Cardiac fibroblast (primary cell): ENCODE results near the gene CLSTN2.
A peak's percentile ranks its signal among the peaks of the same experiment; 100 is the strongest.

ENCODE experiments used
- DNase-seq, 2 donors: peaks; one replicate each; pipeline versions ENCODE4 v3.0.0 to v3.0.0-alpha.2; 2010; ENCODE audit warnings: low read depth in 2 of 2
- H3K4me3 ChIP-seq, 2 donors: replicated peaks in 1 of 2; 1 replicate in 1 of 2; 2 replicates in 1 of 2; pipeline ENCODE4 v1.5.1; 2011; ENCODE audit warnings: low read depth in 2 of 2, low read length in 2 of 2, mild to moderate bottlenecking in 2 of 2, moderate library complexity in 1 of 2
- TF ChIP-seq, protein P1 (sequence below): IDR thresholded peaks from one replicate; pipeline ENCODE4 v1.5.1; 2011; ENCODE audit warnings: low read depth, mild to moderate bottlenecking, low read length, inconsistent platforms

The CLSTN2 gene

DNA sequence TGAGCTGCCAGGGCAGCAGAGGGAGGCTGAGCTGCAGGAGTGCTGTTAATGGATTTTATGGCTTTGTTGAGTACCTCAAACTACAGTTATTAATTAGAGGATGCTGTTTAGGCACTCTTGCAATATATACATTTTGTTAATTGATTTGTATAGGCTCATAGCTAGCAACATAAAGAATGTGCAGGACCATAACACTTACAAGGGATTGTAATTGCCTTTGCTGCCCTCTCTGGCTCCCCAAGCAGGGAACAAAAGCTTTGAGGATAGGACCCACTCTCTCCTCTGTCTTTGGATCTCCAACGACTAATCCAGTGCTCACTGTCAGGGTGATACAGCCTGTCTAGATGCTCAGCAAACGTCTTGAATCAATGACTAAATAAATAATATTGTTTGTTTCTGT, 1.2 kb upstream of the CLSTN2 start:
- TF ChIP-seq, protein P1, sequence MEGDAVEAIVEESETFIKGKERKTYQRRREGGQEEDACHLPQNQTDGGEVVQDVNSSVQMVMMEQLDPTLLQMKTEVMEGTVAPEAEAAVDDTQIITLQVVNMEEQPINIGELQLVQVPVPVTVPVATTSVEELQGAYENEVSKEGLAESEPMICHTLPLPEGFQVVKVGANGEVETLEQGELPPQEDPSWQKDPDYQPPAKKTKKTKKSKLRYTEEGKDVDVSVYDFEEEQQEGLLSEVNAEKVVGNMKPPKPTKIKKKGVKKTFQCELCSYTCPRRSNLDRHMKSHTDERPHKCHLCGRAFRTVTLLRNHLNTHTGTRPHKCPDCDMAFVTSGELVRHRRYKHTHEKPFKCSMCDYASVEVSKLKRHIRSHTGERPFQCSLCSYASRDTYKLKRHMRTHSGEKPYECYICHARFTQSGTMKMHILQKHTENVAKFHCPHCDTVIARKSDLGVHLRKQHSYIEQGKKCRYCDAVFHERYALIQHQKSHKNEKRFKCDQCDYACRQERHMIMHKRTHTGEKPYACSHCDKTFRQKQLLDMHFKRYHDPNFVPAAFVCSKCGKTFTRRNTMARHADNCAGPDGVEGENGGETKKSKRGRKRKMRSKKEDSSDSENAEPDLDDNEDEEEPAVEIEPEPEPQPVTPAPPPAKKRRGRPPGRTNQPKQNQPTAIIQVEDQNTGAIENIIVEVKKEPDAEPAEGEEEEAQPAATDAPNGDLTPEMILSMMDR, result no peak
- no peak for DNase-seq
- H3K4me3 ChIP-seq, result no peak overlapping the region

DNA sequence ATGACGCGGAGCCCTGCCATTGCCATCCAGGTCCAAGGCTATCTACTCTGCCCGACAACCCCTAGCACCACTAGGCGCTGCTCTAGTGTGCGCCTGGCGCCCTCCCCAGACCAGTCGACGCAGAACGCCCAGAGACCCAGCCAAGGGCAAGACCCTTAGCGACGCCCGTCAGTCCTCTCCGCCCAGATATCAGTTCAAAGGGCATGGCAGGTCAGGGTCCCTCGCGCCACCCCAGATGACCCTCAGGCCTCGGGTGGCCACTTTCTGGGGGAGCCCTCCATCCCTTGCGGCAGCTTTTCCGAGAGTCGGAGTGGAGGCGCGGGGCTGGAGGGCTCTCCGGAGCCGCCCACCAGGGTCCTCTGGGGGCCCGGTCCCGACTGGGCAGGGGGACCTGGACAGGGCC, 371 bp upstream of the CLSTN2 start:
- peak; percentile 4 to 10 for DNase-seq
- TF ChIP-seq, protein P1, result no peak
- peak overlapping the region in 1 of 2 donors; percentile 15 for H3K4me3 ChIP-seq

DNA sequence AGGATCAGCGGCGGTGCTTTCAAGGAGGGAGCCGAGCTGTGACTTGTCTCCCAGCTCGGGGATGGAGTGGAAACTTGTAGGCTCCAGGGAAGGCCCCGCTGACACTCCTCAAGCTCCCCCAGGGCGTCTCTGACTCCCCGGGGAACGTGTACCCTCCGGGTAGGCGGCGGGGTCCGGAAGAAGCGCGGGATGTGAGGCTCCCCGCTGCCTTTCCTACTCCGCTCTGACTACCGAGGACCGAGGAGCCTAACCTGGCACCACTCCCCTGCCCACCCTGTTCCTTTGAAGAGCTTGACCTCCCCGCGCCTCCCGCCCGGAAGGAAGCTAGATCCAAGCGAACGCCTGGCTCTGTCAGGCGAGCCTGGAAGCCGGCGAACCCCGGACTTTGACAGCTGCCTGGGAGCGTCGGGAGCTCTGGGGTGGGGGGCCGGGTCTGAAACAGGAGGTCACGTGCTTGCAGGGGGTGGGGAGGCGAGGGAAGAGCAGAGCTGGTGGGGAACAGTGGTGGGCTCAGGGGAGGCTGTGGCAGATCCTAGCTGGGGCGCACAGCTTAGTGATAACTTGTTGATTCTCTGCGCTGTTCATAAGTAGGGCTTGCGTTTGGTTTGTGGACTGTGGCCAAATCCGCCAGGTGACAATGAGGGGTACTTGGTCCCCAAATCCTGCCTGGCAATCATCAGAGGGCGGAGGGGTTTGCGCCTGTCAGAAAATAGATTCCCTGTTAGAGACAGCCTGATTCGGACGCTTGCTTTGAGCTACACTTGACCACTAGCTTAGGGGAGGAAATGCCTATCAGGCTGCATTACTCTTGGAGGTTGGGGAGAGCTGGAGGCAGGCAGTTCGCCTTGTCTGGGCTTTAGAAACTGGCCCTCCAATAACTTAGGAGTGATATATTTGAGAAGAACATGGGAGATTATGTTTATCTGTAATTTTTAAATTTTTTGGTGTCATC, 1.2 kb downstream of the CLSTN2 start:
- peak; percentile 3 for DNase-seq
- H3K4me3 ChIP-seq, result no peak overlapping the region
- TF ChIP-seq, protein P1, result no peak

DNA sequence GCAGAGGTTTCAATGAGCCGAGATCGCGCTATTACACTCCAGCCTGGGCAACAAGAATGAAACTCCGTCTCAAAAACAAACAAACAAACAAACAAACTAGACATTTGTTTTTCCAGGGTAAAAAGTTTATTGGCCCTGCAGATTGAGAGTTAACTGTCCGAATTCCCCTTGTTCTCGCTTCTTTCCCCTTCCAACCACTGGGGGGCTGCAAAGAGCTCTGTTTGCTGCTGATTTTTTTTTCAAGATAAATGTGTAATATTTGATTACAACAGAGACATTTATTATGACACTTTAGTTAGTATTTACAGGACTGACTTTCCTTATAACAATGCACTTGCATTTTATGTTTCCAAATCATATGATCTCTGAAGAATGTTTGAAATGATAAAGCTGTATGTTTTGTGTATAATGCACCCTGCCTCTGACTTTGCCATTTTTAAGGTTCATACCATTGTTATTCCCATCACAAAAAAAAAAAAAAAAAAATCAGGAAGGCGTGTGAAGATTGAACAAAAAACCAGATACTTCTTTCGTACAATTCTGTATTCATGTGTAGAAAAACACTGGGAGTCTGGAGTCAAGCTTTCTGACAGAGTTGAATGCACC, 2.8 kb downstream of the CLSTN2 start:
- TF ChIP-seq, protein P1, result peak; percentile 78
- peak; percentile 62 to 66 for DNase-seq
- H3K4me3 ChIP-seq, result no peak overlapping the region

DNA sequence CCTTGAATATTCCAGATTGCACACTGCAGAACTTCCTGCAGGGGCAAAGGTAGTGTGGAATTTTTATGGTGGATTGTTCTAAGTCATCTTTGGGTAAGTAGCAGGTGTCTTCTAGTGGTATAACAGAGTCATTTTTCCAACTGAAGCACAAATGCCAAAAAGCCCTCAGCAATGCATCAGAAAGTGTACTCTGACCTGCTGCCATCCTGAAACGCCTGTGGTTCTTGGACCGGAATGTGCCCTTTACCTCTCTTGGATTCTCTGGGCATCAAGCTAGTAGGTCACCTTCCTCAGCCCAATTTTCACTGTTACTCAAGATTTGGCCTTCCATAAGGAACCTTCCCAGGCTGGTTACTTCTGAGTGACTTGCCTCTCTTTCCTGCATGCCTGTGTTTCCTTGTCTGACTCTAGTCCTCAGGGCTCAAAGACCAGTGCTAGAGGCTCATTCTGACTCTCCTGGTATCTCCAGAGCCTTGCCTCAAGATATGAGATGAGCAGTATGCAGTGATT, 4.8 kb downstream of the CLSTN2 start:
- no peak overlapping the region for H3K4me3 ChIP-seq
- no peak for DNase-seq
- TF ChIP-seq, protein P1, result no peak

DNA sequence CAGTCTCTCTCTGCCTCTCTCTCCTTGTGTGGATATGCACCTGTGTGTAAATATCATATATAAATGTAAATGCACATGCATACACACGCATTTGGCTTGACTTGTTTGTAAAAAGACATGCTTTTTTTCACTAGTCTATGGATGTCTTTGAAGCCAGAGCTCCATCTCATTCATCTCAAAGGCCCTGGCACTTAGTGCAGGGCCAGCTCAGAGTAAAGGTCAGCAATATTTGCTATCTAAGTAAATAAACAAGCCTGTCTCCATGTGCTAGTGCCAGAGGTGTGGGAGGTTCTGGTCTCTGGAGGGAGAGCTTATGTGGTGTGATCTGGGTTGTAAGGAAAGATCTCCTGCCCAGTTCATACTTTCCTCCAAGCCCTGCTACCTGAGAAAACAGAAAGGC, 5.6 kb downstream of the CLSTN2 start:
- TF ChIP-seq, protein P1, result no peak
- no peak for DNase-seq
- no peak overlapping the region for H3K4me3 ChIP-seq
